Breast epithelium (tissue), 4 donors: ENCODE data around the gene CXCR1. TPM values are rescaled to one million over a fixed set of nuclear protein-coding genes. Genes with fewer than 3 reads are reported as not detected.

Experiments used
- DNase-seq, 2 donors: peaks; one replicate each; pipeline ENCODE4 v3.0.0-alpha.2; 2019; ENCODE audit warnings: low spot score in 2 of 2
- H3K27ac ChIP-seq, 2 donors: fragments of 200-600 bp; sonication (generic) in 1 of 2; one replicate each; pipeline ENCODE4 v1.5.1; 2016 to 2019; ENCODE audit warnings: mild to moderate bottlenecking in 1 of 2
- H3K27me3 ChIP-seq, 2 donors: fragments of 200-600 bp; sonication (generic) in 1 of 2; one replicate each; pipeline versions ENCODE4 v1.5.1 to v1.6.0; 2017 to 2019; ENCODE audit warnings: control low read depth in 1 of 2, mild to moderate bottlenecking in 1 of 2
- H3K36me3 ChIP-seq: fragments of 200-600 bp; one replicate; pipeline ENCODE4 v1.5.1; 2019
- H3K4me1 ChIP-seq, 2 donors: fragments of 200-600 bp; sonication (generic); one replicate each; pipeline ENCODE4 v1.5.1; 2016 to 2019; ENCODE audit warnings: control low read depth in 1 of 2
- H3K4me3 ChIP-seq, 3 donors: fragments of 200-600 bp; sonication (generic); 1 replicate in 2 of 3; 2 replicates in 1 of 3; pipeline ENCODE4 v1.5.1; 2016 to 2019; ENCODE audit warnings: mild to moderate bottlenecking in 3 of 3, moderate library complexity in 2 of 3
- H3K9me3 ChIP-seq, 2 donors: fragments of 200-600 bp; sonication (generic) in 1 of 2; one replicate each; pipeline ENCODE4 v1.5.1; 2016 to 2019; ENCODE audit warnings: control low read depth in 1 of 2
- CTCF ChIP-seq, 3 donors: fragments of 450-650 bp; IDR thresholded peaks; one replicate each; pipeline ENCODE4 v1.5.1; 2016 to 2017; ENCODE audit warnings: antibody characterized with exemption in 3 of 3, mild to moderate bottlenecking in 3 of 3, moderate library complexity in 3 of 3
- POLR2A ChIP-seq: fragments of 450-650 bp; IDR thresholded peaks from one replicate; pipeline ENCODE4 v1.6.1; 2016; ENCODE audit warnings: antibody characterized with exemption, mild to moderate bottlenecking, moderate library complexity
- POLR2AphosphoS5 ChIP-seq, 3 donors: sonication (generic); formaldehyde crosslinking; IDR thresholded peaks; one replicate each; pipeline ENCODE4 v1.6.1; 2017; ENCODE audit warnings: antibody characterized with exemption in 3 of 3
- intact Hi-C: fragments of 100-400 bp; cut with DNase I; formaldehyde crosslinking; loops from one replicate; pipeline ENCODE4 v1.15.1; 2023; ENCODE audit warnings: low total_unique reads
- total RNA-seq, 3 donors: library from RNA; depleted of rRNA; stranded (reverse); fragments of >200 nt; gene quantifications; one replicate each; pipeline ENCODE4 v1.1.0, GENCODE V29; 2016

The CXCR1 gene
- total RNA-seq: under 1 TPM in 1 of 3 donors, not detected in 2; 0.16 TPM

DNA sequence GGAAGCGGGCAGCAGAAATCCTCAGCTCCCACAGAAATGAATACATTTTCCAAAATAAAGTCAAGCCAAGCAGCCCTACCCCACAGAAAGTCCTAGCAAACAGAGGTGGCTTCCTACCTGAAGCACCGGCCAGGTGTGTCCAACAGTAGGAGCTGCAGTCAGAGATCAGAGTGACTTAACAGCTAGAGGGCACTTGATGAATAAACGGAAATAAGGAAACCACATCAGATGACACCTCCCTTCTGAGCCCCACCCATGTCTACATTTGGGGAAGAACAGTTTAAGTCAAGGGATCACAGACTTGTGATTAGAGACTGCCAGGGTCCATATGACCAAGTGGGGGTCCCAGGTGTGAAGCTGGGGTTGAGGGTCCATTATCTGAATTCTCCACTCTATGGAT, at the start of gene CXCR1:
TSS of gene CXCR1 (minus strand) at position 172 of the 400 bp plus-strand sequence. CDS start 1,751 bp downstream, outside the sequence.
- Histone ChIP-seq H3K27ac (no peak within 1 kb of the TSS), H3K36me3 (no peaks in the 10 kb centered on the region), H3K4me3 (no peak within 1 kb of the TSS), H3K27me3 (no peaks in the 10 kb centered on the region), H3K4me1 (no peaks in the 10 kb centered on the region), H3K9me3 (no peaks in the 10 kb centered on the region)
- intact Hi-C loops: no loop called here
- TF ChIP-seq POLR2AphosphoS5 (IDR thresholded peaks at IDR 0.05) (no peak), CTCF (IDR thresholded peaks at IDR 0.05) (no peak), POLR2A (no peak)
- DNase-seq: no peak

- H3K4me3 ChIP-seq: peak overlapping the region; percentile 86 to 100 (median 98)
- no peaks in the 10 kb centered on the region for H3K36me3 ChIP-seq
- H3K9me3 ChIP-seq: no peaks in the 10 kb centered on the region
- no peaks in the 10 kb centered on the region for H3K27me3 ChIP-seq
- intact Hi-C loops: no loop called here
- no peaks in the 10 kb centered on the region for H3K4me1 ChIP-seq
- DNase-seq: no peak
- H3K27ac ChIP-seq: peak overlapping the region; percentile 95 to 96
- no peak for TF ChIP-seq CTCF (IDR thresholded peaks at IDR 0.05)
- no peak for TF ChIP-seq POLR2AphosphoS5 (IDR thresholded peaks at IDR 0.05)
- no peak for TF ChIP-seq POLR2A
These were observed 49.5 kb upstream of the CXCR1 start for GRCh38 chr2:218216336-218216673.

GRCh38 chr2:218214116-218214515, 47.4 kb upstream of the CXCR1 start:
- intact Hi-C loops: no loop called here
- DNase-seq: no peak

GRCh38 chr2:218209078-218209477, 42.3 kb upstream of the CXCR1 start:
- intact Hi-C loops: no loop called here
- peaks cover 0 to 4% of the 10 kb centered on the region in 2 donors for H3K9me3 ChIP-seq
- TF ChIP-seq POLR2AphosphoS5 (IDR thresholded peaks at IDR 0.05) (no peak), POLR2A (no peak), CTCF (IDR thresholded peaks at IDR 0.05) (no peak)

More at GRCh38 chr2:218214116-218214515, 47.4 kb upstream of the CXCR1 start:
- Histone ChIP-seq H3K27me3 (no peaks in the 10 kb centered on the region), H3K36me3 (no peaks in the 10 kb centered on the region), H3K4me3 (no peak overlapping the region), H3K27ac (no peak overlapping the region), H3K4me1 (no peaks in the 10 kb centered on the region), H3K9me3 (no peaks in the 10 kb centered on the region)
- TF ChIP-seq CTCF (IDR thresholded peaks at IDR 0.05) (no peak), POLR2A (no peak), POLR2AphosphoS5 (IDR thresholded peaks at IDR 0.05) (no peak)

DNA sequence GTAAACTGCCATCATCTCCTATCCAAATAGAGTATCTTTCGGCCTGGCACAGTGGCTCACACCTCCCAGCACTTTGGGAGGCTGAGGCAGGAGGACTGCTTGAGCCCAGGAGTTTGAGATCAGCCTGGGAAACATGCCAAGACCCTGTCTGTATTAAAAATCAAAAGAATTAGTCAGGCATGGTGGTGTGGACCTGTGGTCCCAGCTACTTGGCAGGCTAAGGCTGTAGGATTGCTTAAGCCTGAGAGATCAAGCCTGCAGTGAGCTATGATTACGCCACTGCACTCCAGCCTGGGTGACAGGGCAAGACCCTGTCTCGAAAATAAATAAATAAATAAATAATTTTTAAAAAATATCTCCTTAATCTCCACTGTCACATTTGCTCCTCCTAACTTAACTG, 35.5 kb upstream of the CXCR1 start:
- H3K27me3 ChIP-seq: no peaks in the 10 kb centered on the region
- H3K36me3 ChIP-seq: no peaks in the 10 kb centered on the region
- no peaks in the 10 kb centered on the region for H3K4me1 ChIP-seq
- no peak overlapping the region for H3K4me3 ChIP-seq
- no peak overlapping the region for H3K27ac ChIP-seq
- DNase-seq: no peak
- TF ChIP-seq POLR2AphosphoS5 (IDR thresholded peaks at IDR 0.05): no peak
- TF ChIP-seq CTCF (IDR thresholded peaks at IDR 0.05): no peak
- no peak for TF ChIP-seq POLR2A
- H3K9me3 ChIP-seq: no peaks in the 10 kb centered on the region
- intact Hi-C loops: no loop called here

More at GRCh38 chr2:218209078-218209477, 42.3 kb upstream of the CXCR1 start:
- no peak for DNase-seq
- Histone ChIP-seq H3K27ac (no peak overlapping the region), H3K4me1 (no peaks in the 10 kb centered on the region), H3K36me3 (no peaks in the 10 kb centered on the region), H3K27me3 (no peaks in the 10 kb centered on the region), H3K4me3 (no peak overlapping the region)
